ENCODE data around the gene PREP. TPM values are rescaled to one million over a fixed set of nuclear protein-coding genes. Genes with fewer than 3 reads are reported as not detected.

PREP gene
- total RNA-seq, 1 experiment from 2014 or later = 35.8 TPM

DNA sequence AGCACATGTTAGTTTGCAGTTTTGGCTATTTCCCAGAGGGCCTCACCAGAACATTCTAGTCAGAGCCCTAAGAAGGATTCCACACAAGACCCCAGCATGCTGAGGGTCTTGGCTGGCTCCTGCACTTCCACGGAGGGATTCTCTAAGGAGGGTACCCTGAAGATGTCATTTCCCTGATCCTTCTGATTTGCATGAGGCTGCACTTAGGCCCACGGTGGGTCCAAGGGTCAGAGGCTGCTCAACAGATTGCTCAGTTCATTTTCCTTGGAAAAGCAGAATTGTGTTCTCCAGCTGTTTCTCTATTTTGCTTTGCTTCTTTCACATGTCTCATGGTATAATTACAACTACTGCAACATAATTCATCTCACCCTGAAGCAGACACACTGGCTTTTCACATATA, 22.2 kb downstream of the PREP start:
- intact Hi-C loops (cut with micrococcal nuclease; ENCODE audit: unreplicated experiment) = no loop called here
- TF ChIP-seq EZH2 (IDR thresholded peaks at IDR 0.05; ENCODE audit: low read depth) = no peak
- TF ChIP-seq, protein P1, sequence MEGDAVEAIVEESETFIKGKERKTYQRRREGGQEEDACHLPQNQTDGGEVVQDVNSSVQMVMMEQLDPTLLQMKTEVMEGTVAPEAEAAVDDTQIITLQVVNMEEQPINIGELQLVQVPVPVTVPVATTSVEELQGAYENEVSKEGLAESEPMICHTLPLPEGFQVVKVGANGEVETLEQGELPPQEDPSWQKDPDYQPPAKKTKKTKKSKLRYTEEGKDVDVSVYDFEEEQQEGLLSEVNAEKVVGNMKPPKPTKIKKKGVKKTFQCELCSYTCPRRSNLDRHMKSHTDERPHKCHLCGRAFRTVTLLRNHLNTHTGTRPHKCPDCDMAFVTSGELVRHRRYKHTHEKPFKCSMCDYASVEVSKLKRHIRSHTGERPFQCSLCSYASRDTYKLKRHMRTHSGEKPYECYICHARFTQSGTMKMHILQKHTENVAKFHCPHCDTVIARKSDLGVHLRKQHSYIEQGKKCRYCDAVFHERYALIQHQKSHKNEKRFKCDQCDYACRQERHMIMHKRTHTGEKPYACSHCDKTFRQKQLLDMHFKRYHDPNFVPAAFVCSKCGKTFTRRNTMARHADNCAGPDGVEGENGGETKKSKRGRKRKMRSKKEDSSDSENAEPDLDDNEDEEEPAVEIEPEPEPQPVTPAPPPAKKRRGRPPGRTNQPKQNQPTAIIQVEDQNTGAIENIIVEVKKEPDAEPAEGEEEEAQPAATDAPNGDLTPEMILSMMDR (conservative IDR thresholded peaks at IDR 0.05) = no peak
- CTCF ChIA-PET = no interaction called here
- Histone ChIP-seq H4K20me1 (ENCODE audit: insufficient read depth) (no peaks in the 10 kb centered on the region), H3K4me1 (replicated peaks; ENCODE audit: insufficient read depth) (peaks cover 37% of the 10 kb centered on the region), H2AFZ (no peak overlapping the region), H3K4me2 (no peak overlapping the region), H3K27ac (no peak overlapping the region), H3K27me3 (ENCODE audit: insufficient read depth, low read depth) (no peaks in the 10 kb centered on the region), H3K4me3 (no peak overlapping the region), H3K79me2 (ENCODE audit: low read depth) (peaks cover 66% of the 10 kb centered on the region), H3F3A (ENCODE audit: insufficient read depth, low read depth) (peaks cover 6% of the 10 kb centered on the region; the same call in 1 of the 2 replicates), H3K36me3 (ENCODE audit: low read depth) (peaks cover 46% of the 10 kb centered on the region), H3K9me3 (ENCODE audit: insufficient read depth, low read depth) (no peaks in the 10 kb centered on the region), H3K9me2 (ENCODE audit: insufficient read depth) (no peaks in the 10 kb centered on the region)
- no TSS peak for BruUV-seq (replicated peaks)
- POLR2A ChIA-PET (ENCODE audit: unreplicated experiment) = no interaction called here
- no peak for DNase-seq

- TF ChIP-seq EZH2 (IDR thresholded peaks at IDR 0.05; ENCODE audit: low read depth) = no peak
- TF ChIP-seq, protein P1 (conservative IDR thresholded peaks at IDR 0.05) = no peak
- Histone ChIP-seq H3K4me1 (replicated peaks; ENCODE audit: insufficient read depth) (peaks cover 38% of the 10 kb centered on the region), H2AFZ (no peak overlapping the region), H3F3A (ENCODE audit: insufficient read depth, low read depth) (peaks cover 29% of the 10 kb centered on the region), H3K79me2 (ENCODE audit: low read depth) (peaks cover 43% of the 10 kb centered on the region), H3K9me3 (ENCODE audit: insufficient read depth, low read depth) (no peaks in the 10 kb centered on the region), H3K4me2 (no peak overlapping the region), H3K9me2 (ENCODE audit: insufficient read depth) (no peaks in the 10 kb centered on the region), H3K27me3 (ENCODE audit: insufficient read depth, low read depth) (no peaks in the 10 kb centered on the region), H3K4me3 (no peak overlapping the region), H3K27ac (peak overlapping the region; percentile 86), H3K36me3 (ENCODE audit: low read depth) (peaks cover 49% of the 10 kb centered on the region), H4K20me1 (ENCODE audit: insufficient read depth) (no peaks in the 10 kb centered on the region)
- DNase-seq = no peak
- ChIA-PET POLR2A (ENCODE audit: unreplicated experiment) (no interaction called here), CTCF (no interaction called here)
- intact Hi-C loops (cut with micrococcal nuclease; ENCODE audit: unreplicated experiment) = loop anchor here (2.0 kb wide), 1 partner anchor 27 kb away; the partner anchor contains the start of gene PREP
- no TSS peak for BruUV-seq (replicated peaks)
Measured at GRCh38 chr6:105375797-105376196, 27.1 kb downstream of the PREP start.

- Histone ChIP-seq H3K4me3 (peak overlapping the region; percentile 6; the same call in 1 of the 2 replicates), H3K27ac (peak overlapping the region; percentile 86), H3K9me2 (ENCODE audit: insufficient read depth) (no peaks in the 10 kb centered on the region), H3F3A (ENCODE audit: insufficient read depth, low read depth) (peaks cover 29% of the 10 kb centered on the region), H2AFZ (no peak overlapping the region), H4K20me1 (ENCODE audit: insufficient read depth) (no peaks in the 10 kb centered on the region), H3K4me2 (peak overlapping the region; percentile 49), H3K9me3 (ENCODE audit: insufficient read depth, low read depth) (no peaks in the 10 kb centered on the region), H3K27me3 (ENCODE audit: insufficient read depth, low read depth) (no peaks in the 10 kb centered on the region), H3K36me3 (ENCODE audit: low read depth) (peaks cover 56% of the 10 kb centered on the region), H3K4me1 (replicated peaks; ENCODE audit: insufficient read depth) (peaks cover 38% of the 10 kb centered on the region), H3K79me2 (ENCODE audit: low read depth) (peaks cover 43% of the 10 kb centered on the region)
- intact Hi-C loops (cut with micrococcal nuclease; ENCODE audit: unreplicated experiment) = loop anchor here (1.0 to 2.0 kb wide), 2 partner anchors 14 to 29 kb away; partner anchors contain the start of gene PREP
- BruUV-seq (replicated peaks) = no TSS peak
- DNase-seq = peak; percentile 72 to 100
- TF ChIP-seq, protein P1 (conservative IDR thresholded peaks at IDR 0.05) = 0 out of 2 replicates have a peak, but pooled peaks have one; percentile 21
- TF ChIP-seq EZH2 (IDR thresholded peaks at IDR 0.05; ENCODE audit: low read depth) = no peak
- CTCF ChIA-PET = interaction anchor here (0.6 to 0.9 kb wide), 3 partner anchors 29 to 588 kb away, joined by 4 to 22 read pairs (median 4); partner anchors contain the start of gene PREP
- POLR2A ChIA-PET (ENCODE audit: unreplicated experiment) = interaction anchor here (0.6 to 0.7 kb wide), 2 partner anchors 29 to 406 kb away, joined by 8 to 29 read pairs; partner anchors contain the start of gene PREP
Measured at GRCh38 chr6:105374010-105374420, 28.9 kb downstream of the PREP start.

All from PC-9 (cell line).